Measurements from ENCODE around the gene LZTS2.
A peak's percentile ranks its signal among the peaks of the same experiment; 100 is the strongest.

Gene LZTS2

DNA sequence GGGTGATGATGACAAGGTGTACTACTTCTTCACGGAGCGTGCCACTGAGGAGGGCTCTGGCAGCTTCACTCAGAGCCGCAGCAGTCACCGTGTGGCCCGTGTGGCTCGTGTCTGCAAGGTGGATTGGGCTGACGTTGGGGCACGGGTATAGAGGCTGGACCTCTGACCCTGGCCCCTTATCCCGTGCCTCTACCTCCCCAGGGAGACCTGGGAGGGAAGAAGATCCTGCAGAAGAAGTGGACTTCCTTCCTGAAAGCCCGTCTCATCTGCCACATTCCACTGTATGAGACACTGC, 20.8 kb upstream of the LZTS2 start:
- no peak for DNase-seq

DNA sequence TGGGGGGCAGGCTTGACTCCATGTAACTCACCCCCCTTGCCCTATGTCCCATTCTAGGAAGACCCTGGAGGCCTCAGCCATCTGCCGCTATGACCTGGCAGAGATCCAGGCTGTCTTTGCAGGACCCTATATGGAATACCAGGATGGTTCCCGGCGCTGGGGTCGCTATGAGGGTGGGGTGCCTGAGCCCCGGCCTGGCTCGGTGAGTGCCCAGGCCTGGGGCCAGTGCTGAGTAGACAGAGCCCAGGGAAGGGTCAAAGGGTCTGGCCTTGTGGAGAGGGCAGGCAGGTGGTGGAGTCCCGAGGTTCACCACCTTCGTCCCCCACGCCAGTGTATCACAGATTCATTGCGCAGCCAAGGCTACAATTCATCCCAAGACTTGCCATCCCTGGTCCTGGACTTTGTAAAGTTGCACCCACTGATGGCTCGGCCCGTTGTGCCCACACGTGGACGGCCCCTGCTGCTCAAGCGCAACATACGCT, 19.8 kb upstream of the LZTS2 start:
- DNase-seq = no peak

DNA sequence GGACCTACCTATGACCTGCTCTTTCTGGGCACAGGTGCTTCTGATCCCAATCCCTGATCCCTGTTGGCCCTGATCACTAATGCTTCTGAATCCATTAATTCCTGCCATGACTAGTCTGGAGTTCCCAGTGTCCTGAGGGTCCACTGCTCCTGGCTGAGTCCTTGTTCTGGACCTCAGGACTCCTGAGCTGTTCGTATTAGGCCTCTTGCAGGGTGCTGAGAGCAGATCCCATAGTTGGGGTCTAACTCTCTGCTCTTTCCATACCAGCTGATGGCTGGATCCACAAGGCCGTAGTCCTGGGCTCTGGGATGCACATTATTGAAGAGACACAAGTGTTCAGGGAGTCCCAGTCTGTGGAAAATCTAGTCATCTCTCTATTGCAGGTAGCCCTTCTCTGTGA, 19.3 kb upstream of the LZTS2 start:
- DNase-seq = no peak

DNA sequence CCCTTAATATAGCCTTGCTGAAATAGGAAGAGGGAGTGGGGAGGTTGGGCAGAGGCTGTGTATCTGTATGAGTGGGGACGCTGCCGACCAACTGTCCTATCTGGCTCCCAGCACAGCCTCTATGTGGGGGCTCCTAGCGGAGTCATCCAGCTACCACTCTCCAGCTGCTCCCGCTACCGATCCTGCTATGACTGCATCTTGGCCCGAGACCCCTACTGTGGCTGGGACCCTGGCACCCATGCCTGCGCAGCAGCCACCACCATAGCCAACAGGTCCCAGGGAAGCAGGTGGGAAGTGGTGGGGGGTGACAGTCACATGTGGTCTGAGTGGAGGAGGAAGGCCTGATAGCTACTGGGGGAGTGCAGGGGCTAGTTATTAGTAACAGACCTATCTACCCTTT, 18.9 kb upstream of the LZTS2 start:
- no peak for DNase-seq

DNA sequence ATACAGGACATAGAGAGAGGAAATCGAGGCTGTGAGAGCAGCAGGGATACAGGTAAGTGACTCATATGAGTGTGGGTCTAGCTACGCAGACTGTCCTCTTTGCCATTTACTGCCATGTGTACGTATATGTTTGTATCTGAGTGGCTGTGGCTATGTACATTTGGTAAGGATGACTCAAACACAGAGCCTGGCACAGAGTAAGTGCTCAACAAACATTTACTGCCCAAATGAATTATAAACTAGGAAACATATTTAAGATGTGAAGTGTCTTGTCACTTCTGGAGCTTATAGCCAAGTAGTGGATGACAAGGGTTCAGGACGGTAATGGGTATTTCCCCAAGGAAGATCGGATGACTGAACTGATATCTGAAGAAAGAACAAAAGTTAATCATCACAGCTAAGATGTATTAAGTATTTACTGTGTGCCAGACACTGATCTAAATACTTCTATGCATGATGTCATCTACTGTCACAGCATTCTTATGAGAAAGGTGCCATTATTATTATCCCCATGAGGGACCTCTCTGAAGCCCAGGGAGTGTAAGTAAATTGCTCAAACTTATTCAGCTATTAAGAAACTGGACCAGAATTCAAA, 18.3 kb upstream of the LZTS2 start:
- DNase-seq = no peak

DNA sequence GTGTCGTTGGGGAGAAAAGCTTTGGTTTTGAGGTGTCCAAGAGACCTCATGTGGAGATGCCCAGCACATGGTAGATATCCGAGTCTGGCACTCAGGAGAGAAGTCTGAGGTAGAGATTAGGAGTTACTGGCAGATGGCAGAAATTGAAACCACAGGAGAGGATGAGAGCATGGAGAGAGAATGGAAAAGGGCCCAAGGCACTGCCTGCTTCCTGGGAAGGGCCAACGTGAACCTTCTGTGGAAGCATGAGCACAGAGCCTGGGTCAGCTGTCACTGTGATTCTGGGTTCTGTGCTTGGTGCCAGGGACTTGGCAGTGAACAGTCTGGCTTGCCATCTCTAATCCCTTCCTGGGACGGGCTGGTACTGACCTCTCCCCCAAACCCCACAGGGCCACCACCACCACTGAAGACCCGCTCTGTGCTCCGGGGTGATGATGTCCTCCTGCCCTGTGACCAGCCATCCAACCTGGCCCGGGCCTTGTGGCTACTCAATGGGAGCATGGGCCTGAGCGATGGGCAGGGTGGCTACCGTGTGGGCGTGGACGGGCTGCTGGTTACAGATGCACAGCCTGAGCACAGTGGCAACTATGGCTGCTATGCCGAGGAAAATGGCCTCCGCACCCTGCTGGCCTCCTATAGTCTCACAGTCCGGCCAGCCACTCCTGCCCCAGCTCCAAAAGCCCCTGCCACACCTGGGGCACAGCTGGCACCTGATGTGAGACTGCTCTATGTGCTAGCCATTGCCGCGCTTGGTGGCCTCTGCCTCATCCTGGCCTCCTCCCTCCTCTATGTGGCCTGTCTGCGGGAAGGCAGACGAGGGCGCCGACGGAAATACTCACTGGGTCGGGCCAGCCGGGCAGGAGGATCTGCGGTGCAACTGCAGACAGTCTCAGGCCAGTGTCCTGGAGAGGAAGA, 16.4 kb upstream of the LZTS2 start:
- no peak for DNase-seq

DNA sequence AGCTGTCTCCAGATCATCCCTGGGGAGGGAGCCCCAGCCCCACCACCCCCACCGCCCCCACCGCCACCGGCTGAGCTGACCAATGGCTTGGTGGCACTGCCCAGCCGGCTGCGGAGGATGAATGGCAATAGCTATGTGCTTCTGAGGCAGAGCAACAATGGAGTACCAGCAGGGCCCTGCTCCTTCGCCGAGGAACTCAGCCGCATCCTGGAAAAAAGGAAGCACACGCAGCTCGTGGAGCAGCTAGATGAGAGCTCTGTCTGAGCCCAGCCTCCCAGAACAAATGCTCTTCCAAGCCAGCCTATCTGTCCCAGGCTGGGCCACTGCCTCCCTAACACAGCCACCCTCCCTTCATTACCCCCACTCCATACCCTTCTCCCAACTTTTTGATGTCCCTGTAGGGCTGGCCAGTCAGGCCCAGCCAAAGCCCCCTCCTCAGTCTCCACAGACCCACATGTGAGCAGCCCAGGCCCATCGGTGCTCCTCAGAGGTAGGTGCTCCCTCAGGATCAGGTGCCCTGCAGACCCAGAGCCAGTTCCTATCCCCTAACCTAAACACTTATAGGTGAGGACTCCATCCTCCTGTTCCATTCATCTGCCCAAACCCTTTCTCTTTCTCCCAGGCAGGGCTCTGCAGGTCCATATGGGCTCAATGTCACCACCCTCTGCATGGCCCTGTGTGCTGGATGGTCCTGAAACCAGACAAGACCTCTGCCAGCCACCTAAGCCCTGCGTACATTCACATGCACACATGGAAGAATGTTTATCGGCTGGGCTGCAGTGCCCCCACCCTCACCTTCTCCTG, 15.5 kb upstream of the LZTS2 start:
- no peak for DNase-seq

DNA sequence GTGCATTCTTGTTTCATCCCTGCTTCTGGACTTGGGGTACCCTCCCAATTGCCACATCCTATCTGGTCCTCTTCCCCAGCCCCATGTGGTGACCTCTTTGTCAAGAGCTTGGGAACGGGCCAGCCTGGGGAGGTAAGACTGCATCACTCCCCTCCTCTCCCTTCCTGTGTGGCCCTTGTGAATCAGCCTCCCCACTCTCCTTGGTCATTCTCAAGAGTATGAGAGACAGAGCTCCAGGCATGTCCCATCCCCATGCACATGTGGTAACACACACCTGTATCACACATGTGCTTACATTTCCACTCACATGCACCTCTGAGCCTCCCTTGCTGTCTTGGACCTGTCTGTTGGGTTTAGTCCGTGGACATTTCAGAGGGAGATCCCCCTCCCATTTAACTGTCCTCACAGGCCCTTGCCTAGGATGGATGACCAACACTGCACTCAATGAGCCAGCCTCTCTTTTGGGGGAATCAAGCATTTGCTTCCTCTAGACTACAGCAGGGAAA, 14.9 kb upstream of the LZTS2 start:
- no peak for DNase-seq

DNA sequence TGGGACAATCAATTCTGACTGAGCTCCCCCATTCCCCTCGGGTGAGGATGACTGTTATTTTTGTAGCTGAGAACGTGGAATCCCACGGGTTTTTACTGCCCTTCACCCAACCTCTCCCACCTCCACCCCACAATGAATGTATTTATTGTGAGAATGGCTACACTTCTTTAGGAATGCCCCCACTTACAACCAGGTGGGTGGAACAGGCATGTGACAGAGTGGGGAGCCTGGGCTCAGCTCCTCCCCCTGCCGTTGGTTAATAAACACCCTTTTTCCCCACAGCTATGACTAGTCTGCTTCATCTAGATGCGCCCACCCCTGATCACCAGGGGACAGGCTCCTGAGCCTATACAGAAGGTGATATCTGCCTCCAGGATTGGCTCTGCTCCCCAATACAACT, 14.3 kb upstream of the LZTS2 start:
- DNase-seq = no peak

DNA sequence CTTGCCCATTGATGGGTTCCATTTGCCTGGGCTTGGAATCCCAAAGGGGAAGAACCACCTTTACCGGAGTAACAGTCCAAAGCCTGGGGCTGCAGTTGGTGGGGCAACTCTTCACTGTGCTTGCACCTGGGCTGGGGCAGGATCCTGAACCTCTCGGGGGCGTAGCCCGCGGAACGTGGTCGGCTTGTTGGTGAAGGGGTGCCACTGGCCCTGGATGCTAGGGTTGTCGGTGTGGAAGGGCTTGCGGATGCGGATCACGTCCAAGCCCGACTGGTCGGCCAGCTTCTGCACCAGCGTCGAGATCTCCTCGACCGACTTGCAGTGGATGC, 13.0 kb upstream of the LZTS2 start:
- no peak for DNase-seq

DNA sequence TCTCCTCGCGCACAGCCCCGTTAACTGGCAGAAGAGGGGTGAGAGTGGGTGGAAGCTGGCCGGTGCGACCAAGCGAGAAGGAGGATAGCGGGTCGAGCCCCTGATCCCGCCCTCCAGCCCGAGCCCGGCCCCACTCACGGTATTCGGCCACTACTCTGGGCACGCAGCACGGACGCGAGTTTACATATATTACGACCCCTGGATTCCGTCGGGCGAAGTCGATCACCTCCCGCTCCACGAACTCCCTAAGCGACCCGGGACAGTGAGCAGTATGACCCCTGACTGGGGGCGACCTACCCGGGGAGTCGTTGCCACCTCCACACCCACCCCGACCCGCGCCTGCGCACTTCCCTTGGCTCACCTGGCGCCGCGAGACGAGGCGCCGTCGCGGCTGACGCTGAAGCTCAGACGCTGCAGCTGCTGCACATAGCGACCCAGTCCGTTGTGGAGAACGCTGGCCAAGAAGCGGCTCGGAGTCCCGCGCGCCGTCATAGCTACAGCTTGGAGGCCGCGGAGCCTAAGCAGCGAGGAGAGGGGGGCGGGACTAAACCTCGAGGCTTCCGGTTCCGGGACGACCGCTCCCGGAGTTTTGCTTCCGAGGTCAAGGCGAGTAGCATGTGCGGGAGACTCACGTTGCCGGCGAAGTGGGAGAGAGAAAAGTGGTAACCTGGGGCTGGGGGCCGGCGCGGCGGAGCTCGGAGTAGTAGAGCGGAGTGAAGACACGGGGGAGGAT, 12.5 kb upstream of the LZTS2 start, which contains the start of the genes MRPL43 and TWNK:
MRPL43 (minus strand) TSS at position 546 of the 733 bp plus-strand sequence; CDS start at position 492, 54 bp downstream.
TWNK (plus strand) TSS at position 592 of the 733 bp plus-strand sequence. CDS start 668 bp downstream, outside the sequence.
- peak; percentile 76 for DNase-seq

DNA sequence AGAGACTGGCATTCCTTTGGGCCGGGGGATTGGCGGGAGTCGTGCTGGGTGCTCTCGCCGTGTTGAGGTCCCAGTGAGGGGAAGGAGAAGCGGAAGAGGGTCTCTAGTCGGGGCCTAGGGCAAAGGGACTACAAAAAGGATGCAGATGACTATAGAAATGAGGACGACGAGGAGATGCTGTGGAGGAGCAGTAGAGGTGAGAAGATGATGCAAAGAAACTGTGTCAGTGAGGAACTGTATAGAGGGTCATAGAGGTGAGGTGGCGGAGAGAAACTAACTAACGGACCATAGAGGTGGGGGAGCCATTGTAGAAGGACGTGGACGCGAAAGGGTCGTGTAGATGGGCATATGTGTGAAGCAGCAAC, 11.9 kb upstream of the LZTS2 start:
- DNase-seq = no peak

DNA sequence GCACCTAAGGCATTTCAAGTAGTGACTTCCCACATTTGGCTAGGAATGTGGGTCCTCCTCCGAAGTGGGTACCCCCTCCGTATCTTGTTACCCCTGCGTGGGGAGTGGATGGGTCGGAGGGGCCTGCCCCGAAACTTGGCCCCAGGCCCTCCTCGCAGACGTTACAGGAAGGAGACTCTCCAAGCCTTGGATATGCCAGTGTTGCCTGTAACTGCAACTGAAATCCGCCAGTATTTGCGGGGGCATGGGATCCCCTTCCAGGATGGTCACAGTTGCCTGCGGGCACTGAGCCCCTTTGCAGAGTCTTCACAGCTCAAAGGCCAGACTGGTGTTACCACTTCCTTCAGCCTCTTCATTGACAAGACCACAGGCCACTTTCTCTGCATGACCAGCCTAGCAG, 11.4 kb upstream of the LZTS2 start:
- no peak for DNase-seq

DNA sequence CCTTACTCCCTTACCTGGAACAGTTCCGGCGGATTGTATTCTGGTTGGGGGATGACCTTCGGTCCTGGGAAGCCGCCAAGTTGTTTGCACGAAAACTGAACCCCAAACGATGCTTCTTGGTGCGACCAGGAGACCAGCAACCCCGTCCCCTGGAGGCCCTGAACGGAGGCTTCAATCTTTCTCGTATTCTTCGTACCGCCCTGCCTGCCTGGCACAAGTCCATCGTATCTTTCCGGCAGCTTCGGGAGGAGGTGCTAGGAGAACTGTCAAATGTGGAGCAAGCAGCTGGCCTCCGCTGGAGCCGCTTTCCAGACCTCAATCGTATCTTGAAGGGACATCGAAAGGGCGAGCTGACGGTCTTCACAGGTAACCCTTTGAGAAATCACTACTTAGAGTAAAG, 10.5 kb upstream of the LZTS2 start:
- DNase-seq = no peak

DNA sequence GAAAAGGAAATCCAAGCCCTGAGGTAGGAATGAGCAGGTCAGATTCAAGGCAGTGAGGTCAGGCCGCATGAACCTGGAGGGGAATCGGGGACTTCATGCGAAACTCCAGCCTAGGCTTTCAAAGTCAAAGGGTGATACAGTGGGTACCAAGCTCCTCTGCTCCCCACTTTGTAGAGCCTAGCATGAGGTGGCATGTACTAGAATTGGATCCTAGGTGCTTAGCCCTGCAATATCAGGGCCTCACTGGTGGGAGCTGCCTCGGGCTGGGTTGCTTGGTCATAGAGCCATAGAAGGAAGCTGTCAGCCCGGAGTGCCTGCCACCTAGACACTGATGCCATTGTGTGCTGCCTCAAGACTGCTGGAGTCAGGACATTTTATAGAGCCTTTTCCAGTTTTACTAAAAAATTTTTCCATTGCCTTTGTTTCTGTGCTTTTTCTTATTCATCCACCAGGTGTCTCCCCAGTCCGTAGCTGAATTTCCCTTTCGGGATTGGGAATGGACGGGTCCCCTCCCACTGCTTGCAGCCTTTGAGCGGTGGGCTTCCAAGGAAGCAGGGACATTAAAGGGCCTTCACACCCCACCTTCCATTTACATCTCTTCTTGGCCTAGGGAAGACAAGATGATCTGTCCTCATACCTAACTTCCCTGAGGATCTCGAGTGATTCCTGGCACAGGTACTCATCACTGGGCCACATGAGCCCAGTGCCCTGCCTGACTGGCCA, 5.5 kb upstream of the LZTS2 start:
- no peak for DNase-seq

DNA sequence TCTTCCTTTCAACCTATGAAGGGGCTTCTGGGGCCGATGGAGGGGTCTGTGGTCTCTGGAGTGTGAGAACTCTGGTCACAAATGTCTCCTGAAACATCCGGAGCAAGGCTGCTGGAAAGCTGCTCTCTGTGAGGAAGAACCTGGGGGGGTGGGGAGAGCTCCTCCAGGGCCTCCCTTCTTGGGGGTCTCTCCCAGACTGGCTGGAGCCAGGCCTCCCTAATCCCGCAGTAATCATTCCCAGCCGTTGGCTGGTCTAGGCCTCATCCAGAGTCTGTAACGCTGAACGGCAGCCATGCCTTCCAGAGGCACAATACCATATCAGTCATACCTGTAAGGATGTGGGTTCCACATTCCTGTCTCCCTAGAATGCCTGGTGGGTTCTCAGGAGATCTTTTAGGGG, 4.4 kb upstream of the LZTS2 start:
- no peak for DNase-seq

DNA sequence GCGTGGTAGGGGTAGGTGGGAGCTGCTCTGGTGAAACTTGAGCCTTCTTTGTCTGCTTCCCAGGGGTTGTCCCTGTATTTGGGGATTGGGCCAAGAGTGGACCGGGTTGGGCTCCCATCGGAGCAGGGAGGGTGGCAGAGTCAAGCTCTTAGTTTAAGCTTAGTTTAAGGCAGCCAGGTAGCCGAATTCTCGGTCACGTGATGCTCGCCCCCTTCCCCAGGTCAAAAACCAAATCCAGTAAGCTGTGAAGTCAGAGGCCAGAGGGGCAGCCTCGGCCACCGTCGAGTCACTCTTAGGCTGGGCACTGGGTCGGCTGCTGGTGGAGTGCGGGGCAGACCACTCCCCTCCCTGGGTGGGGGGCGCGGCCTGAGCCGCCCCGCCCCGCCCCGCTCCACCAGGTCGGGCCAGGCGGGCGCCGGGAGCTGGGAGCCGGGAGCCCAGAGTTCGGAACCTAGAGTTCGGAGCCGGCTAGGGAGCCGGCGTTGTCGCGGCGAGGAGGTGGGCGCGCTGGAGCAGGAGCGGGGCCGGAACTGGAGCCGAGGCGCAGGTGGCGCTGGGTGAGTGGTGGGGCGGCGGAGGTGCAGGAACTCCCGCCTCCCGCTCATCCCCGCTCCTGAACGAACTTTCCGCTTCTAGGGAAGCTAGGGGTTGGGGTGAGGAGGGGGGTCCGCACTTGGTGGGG, 2.8 kb upstream of the LZTS2 start:
- DNase-seq = no peak

DNA sequence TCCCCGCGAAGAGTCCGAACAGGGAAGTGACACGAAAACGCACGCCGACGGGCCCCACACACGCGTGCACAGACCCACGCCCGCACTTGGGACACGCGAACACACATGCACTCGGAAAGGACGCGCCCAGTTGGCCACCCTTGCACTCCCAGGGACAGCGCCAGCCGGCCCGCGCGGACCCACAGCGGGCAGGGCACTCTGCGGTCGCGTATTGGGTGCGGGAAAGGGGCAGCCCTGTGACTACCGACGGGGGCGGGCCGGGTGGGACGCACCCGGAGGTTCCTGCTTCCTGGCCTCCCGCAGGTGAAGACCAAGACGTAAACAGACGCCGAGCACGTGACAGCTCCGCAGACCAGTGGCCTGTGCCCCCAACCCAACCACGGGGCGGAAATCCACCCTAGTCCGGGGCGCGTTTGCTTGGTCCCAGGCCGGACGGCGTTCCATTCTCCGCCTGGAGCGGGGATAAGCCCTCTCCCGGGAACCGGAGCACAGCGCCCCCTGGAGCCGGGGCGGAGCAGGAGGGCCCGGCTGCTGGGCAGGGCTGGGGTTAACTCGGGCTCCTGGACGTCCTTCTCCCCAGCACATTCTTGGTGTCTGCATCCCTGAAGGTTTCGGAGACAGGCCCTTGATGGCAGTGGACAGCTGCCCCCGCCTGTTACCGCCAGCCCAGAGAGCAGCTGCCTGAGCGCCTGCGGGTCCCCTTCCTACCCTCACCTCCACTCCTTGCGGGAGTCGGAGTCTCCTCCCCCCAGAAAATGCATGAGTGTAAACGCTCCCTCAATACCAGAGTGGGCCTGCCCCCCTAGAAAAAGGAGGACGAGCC, 2.0 kb upstream of the LZTS2 start:
- peak; percentile 51 for DNase-seq

DNA sequence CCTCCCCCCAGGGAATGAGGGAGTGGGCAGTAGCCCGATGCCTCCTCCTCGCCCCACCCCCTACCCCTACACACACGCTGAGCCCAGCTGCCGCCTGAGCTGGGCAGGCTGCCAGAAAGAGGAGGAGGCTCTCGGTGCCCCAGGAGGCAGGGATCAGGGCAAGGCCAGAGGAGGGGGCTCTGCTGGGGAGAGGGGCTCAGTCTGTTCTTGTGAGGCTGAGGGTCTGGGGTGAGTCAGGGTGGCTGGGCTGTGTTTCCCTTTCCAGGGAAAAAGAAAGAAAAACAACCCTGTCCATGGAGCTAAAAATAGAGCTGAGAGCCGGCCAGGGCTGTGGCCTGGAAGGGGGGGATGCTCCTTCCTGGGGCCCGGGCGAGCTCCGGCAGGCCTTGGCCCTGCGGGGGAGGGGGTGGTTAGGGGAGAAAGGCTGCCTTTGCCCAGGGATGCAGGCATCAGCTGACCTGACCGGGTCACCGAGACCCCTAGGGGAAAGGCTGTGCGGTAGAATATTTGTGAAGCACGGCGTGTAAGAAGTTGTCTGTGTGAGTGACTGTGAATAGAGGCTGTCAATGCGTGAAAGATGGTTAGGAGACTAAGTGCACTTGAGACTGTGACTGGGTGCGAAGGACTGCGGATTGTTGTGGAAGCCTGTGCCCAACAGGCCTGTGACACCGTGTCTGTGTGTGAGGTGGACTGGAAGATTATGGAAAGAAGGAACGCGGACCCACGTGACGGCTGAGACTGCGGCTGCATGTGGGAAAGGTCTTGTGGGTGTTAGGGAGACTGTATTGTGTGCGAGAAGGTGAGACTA, 1.2 kb upstream of the LZTS2 start:
- peak; percentile 46 for DNase-seq
